ENCODE data around the gene MAP3K2.

DNA sequence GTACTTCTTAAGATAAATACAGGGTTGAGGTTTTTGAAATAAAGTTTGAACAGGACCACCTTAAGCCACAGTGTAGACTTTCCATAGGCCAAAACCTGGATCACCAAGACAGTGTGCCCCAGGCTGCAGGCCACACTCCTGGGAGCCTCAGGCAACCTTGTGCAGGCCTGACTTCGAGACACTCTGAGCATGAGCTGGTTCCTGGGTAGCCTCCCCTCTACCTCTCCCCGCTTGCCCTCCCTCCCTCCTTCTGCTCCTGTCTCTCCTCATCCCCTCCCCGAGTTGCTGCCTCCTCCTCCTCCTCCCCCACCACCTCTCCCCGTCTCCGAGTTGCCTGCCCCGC lies 19.9 kb upstream of the MAP3K2 start:
- TF ChIP-seq, protein P1, sequence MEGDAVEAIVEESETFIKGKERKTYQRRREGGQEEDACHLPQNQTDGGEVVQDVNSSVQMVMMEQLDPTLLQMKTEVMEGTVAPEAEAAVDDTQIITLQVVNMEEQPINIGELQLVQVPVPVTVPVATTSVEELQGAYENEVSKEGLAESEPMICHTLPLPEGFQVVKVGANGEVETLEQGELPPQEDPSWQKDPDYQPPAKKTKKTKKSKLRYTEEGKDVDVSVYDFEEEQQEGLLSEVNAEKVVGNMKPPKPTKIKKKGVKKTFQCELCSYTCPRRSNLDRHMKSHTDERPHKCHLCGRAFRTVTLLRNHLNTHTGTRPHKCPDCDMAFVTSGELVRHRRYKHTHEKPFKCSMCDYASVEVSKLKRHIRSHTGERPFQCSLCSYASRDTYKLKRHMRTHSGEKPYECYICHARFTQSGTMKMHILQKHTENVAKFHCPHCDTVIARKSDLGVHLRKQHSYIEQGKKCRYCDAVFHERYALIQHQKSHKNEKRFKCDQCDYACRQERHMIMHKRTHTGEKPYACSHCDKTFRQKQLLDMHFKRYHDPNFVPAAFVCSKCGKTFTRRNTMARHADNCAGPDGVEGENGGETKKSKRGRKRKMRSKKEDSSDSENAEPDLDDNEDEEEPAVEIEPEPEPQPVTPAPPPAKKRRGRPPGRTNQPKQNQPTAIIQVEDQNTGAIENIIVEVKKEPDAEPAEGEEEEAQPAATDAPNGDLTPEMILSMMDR (IDR thresholded peaks at IDR 0.05) = no peak
- TF ChIP-seq POLR2A (IDR thresholded peaks at IDR 0.05) = no peak

Measured in uterus (tissue), 2 donors.